GM18526 (cell line): ENCODE data around the gene RELCH.

Experiments
- POLR2A ChIP-seq: IDR thresholded peaks from 3 replicates; pipeline ENCODE4 v1.6.1; 2011; ENCODE audit not compliant: insufficient read length; ENCODE audit errors: extremely low read depth

The RELCH gene

GRCh38 chr18:62211325-62211828 is 24.3 kb downstream of the RELCH start:
- TF ChIP-seq POLR2A, result no peak

- no peak for TF ChIP-seq POLR2A
Observed at GRCh38 chr18:62214790-62215189, 27.7 kb downstream of the RELCH start.

GRCh38 chr18:62224229-62224628 is 37.2 kb downstream of the RELCH start:
- TF ChIP-seq POLR2A, result no peak

GRCh38 chr18:62226047-62226446 is 39.0 kb downstream of the RELCH start:
- no peak for TF ChIP-seq POLR2A

GRCh38 chr18:62236252-62236651 is 49.2 kb downstream of the RELCH start:
- TF ChIP-seq POLR2A, result no peak

- TF ChIP-seq POLR2A, result no peak
Observed at GRCh38 chr18:62239475-62239874, 52.4 kb downstream of the RELCH start.

- TF ChIP-seq POLR2A, result no peak
Observed at GRCh38 chr18:62242955-62243354, 55.9 kb downstream of the RELCH start.

GRCh38 chr18:62245177-62245576 is 58.1 kb downstream of the RELCH start:
- no peak for TF ChIP-seq POLR2A

- no peak for TF ChIP-seq POLR2A
Observed at GRCh38 chr18:62245699-62246098, 58.6 kb downstream of the RELCH start.

- TF ChIP-seq POLR2A, result no peak
Observed at GRCh38 chr18:62248313-62248712, 61.3 kb downstream of the RELCH start.

- no peak for TF ChIP-seq POLR2A
Observed at GRCh38 chr18:62249478-62250097, 62.5 kb downstream of the RELCH start.

- no peak for TF ChIP-seq POLR2A
Observed at GRCh38 chr18:62250475-62250874, 63.4 kb downstream of the RELCH start.

- no peak for TF ChIP-seq POLR2A
Observed at GRCh38 chr18:62258093-62258492, 71.0 kb downstream of the RELCH start.

- TF ChIP-seq POLR2A, result no peak
Observed at GRCh38 chr18:62258616-62259015, 71.6 kb downstream of the RELCH start.

- TF ChIP-seq POLR2A, result no peak
Observed at GRCh38 chr18:62262061-62262460, 75.0 kb downstream of the RELCH start.

- TF ChIP-seq POLR2A, result no peak
Observed at GRCh38 chr18:62264984-62265383, 77.9 kb downstream of the RELCH start.

- TF ChIP-seq POLR2A, result no peak
Observed at GRCh38 chr18:62277045-62277444, 90.0 kb downstream of the RELCH start.
